DMS53 treated with DMSO at 0.1 percent for 48 hours (cell line): Measurements from ENCODE around the gene MPDU1.
"Not testable (repeated sequence)": the region's sequence is repeated elsewhere in the genome, so short reads cannot be mapped to it uniquely, and the experiment has no call there.

Experiments used
- DNase-seq: peaks from one replicate; lab custom pipeline; 2025; ENCODE audit not compliant: unreplicated experiment; lab: John Stamatoyannopoulos, UW

MPDU1 gene

GRCh38 chr17:7614425-7615264 lies 31.0 kb downstream of the MPDU1 start, which contains the start of gene FXR2:
FXR2 (minus strand) TSS chr17:7614897; CDS start chr17:7614532, 365 bp downstream.
- DNase-seq, result peak; percentile 100

GRCh38 chr17:7615265-7615747 lies 31.7 kb downstream of the MPDU1 start:
- no peak for DNase-seq

GRCh38 chr17:7618608-7619007 lies 35.0 kb downstream of the MPDU1 start:
- DNase-seq, result no peak

GRCh38 chr17:7620835-7621234 lies 37.2 kb downstream of the MPDU1 start:
- DNase-seq, result no peak

GRCh38 chr17:7623661-7624060 lies 40.0 kb downstream of the MPDU1 start:
- DNase-seq, result no peak

GRCh38 chr17:7625749-7626148 lies 42.1 kb downstream of the MPDU1 start:
- not testable (repeated sequence) for DNase-seq

GRCh38 chr17:7626307-7626706 lies 42.7 kb downstream of the MPDU1 start:
- no peak for DNase-seq

- peak; percentile 10 for DNase-seq
Observed at GRCh38 chr17:7626956-7627249, 43.3 kb downstream of the MPDU1 start.

- peak; percentile 77 for DNase-seq
Observed at GRCh38 chr17:7627250-7628121, 43.8 kb downstream of the MPDU1 start, which contains the start of gene SAT2. SAT2 (minus strand) TSS chr17:7627821; CDS start chr17:7627635, 186 bp downstream.

GRCh38 chr17:7629939-7630571 lies 46.4 kb downstream of the MPDU1 start, which contains the start of gene SHBG:
SHBG (plus strand) TSS chr17:7630135; CDS start chr17:7630173, 38 bp downstream.
- no peak for DNase-seq

GRCh38 chr17:7631398-7632380 lies 48.0 kb downstream of the MPDU1 start:
- no peak for DNase-seq

- peak; percentile 36 for DNase-seq
Observed at GRCh38 chr17:7632492-7632894, 48.8 kb downstream of the MPDU1 start.

- DNase-seq, result no peak
Observed at GRCh38 chr17:7633093-7633492, 49.4 kb downstream of the MPDU1 start.

GRCh38 chr17:7634384-7634783 lies 50.7 kb downstream of the MPDU1 start:
- DNase-seq, result peak; percentile 18

GRCh38 chr17:7636163-7636562 lies 52.5 kb downstream of the MPDU1 start:
- no peak for DNase-seq
